ENCODE data around the gene CYBRD1.

Gene CYBRD1

DNA sequence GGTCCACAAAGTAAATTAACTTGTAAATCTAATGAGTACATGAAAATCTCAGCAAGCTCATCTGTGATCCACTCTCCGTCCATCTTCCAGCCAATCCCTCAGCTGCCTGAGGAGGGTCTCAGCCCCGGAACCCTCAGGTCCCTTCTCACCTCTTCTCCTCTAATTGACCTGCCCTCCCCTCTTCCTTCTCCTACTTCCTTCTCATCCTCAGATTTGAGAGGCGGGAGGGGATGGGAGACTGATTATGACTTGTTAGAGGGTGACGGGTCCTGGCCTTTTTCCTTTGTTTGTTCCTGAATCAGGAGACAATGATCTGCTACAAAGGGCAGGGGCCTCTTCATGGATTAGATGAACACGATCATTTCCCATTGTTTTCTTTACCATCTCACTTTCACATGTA, 80.1 kb downstream of the CYBRD1 start:
- no peak for DNase-seq (ENCODE audit: low read depth in 3 of 3)

All from stimulated activated CD4-positive, alpha-beta T cell treated with anti-CD3 and anti-CD28 coated beads, TNF-alpha, amount 100 ng/mL, for 24 hours (primary cell).